ENCODE data around the gene CCHCR1. TPM values are rescaled to one million over a fixed set of nuclear protein-coding genes. Genes with fewer than 3 reads are reported as not detected.

Gene CCHCR1
- total RNA-seq, 4 donors from 2014 or later: 13.8 to 25.1 (median 18.7) TPM

- peak overlapping the region in 2 of 4 donors; percentile 10 to 33 for H3K4me3 ChIP-seq
- H3K4me1 ChIP-seq: peaks cover 0 to 40% (median 15%) of the 10 kb centered on the region in 4 donors
- DNase-seq (ENCODE audit: low spot score in 2 of 2): no peak
- H3K36me3 ChIP-seq: no peaks in the 10 kb centered on the region
- no peaks in the 10 kb centered on the region for H3K27me3 ChIP-seq
- H3K27ac ChIP-seq: peak overlapping the region; percentile 22 to 79 (median 69)
- H3K9me3 ChIP-seq: no peaks in the 10 kb centered on the region
- WGBS, 2 donors: 61 to 63% methylated on average over 9 of the region's 9 CpGs
- no peak for TF ChIP-seq EP300 (IDR thresholded peaks at IDR 0.05)
- TF ChIP-seq POLR2A (IDR thresholded peaks at IDR 0.05): no peak
- no peak for TF ChIP-seq CTCF (IDR thresholded peaks at IDR 0.05)
These were observed 42.4 kb downstream of the CCHCR1 start for GRCh38 chr6:31114970-31115849.

- H3K4me3 ChIP-seq: peak within 1 kb of the TSS in 2 of 4 donors; percentile 10 to 33
- peaks cover 0 to 40% (median 15%) of the 10 kb centered on the region in 4 donors for H3K4me1 ChIP-seq
- WGBS, 2 donors: 16 to 23% methylated on average over 3 of the region's 3 CpGs
- H3K36me3 ChIP-seq: no peaks in the 10 kb centered on the region
- no peaks in the 10 kb centered on the region for H3K9me3 ChIP-seq
- H3K27me3 ChIP-seq: no peaks in the 10 kb centered on the region
- no peak for TF ChIP-seq POLR2A (IDR thresholded peaks at IDR 0.05)
- TF ChIP-seq EP300 (IDR thresholded peaks at IDR 0.05): peak in 1 of 2 donors; percentile 47
- no peak for TF ChIP-seq CTCF (IDR thresholded peaks at IDR 0.05)
- H3K27ac ChIP-seq: peak within 1 kb of the TSS; percentile 22 to 79 (median 69)
- peak; percentile 33 to 66 for DNase-seq (ENCODE audit: low spot score in 2 of 2)
These were observed 43.1 kb downstream of the CCHCR1 start, which contains the start of gene PSORS1C1 for GRCh38 chr6:31114541-31114878. Gene PSORS1C1 (plus strand): TSS chr6:31114800. CDS start chr6:31129633, 14,833 bp downstream.

- H3K27me3 ChIP-seq: no peaks in the 10 kb centered on the region
- peaks cover 0 to 40% (median 15%) of the 10 kb centered on the region in 4 donors for H3K4me1 ChIP-seq
- H3K4me3 ChIP-seq: no peak overlapping the region
- H3K27ac ChIP-seq: peak overlapping the region in 3 of 4 donors; percentile 61 to 79 (median 77)
- H3K36me3 ChIP-seq: no peaks in the 10 kb centered on the region
- TF ChIP-seq EP300 (IDR thresholded peaks at IDR 0.05) (no peak), POLR2A (IDR thresholded peaks at IDR 0.05) (no peak), CTCF (IDR thresholded peaks at IDR 0.05) (no peak)
- no peak for DNase-seq (ENCODE audit: low spot score in 2 of 2)
- WGBS, 2 donors: 67 to 74% methylated on average over 7 of the region's 7 CpGs
- H3K9me3 ChIP-seq: no peaks in the 10 kb centered on the region
These were observed 43.6 kb downstream of the CCHCR1 start for GRCh38 chr6:31113861-31114540.

GRCh38 chr6:31112478-31112877 is 45.1 kb downstream of the CCHCR1 start, which contains the start of gene C6orf15:
Gene C6orf15 (minus strand): TSS chr6:31112575. CDS start chr6:31112555, 20 bp downstream.
- Histone ChIP-seq H3K27me3 (no peaks in the 10 kb centered on the region), H3K4me3 (no peak within 1 kb of the TSS), H3K9me3 (no peaks in the 10 kb centered on the region), H3K27ac (no peak within 1 kb of the TSS), H3K4me1 (peaks cover 0 to 34% (median 15%) of the 10 kb centered on the region in 4 donors), H3K36me3 (no peaks in the 10 kb centered on the region)
- WGBS, 2 donors: 86 to 91% methylated on average over 5 of the region's 5 CpGs
- no peak for DNase-seq (ENCODE audit: low spot score in 2 of 2)
- TF ChIP-seq EP300 (IDR thresholded peaks at IDR 0.05): no peak
- no peak for TF ChIP-seq POLR2A (IDR thresholded peaks at IDR 0.05)
- no peak for TF ChIP-seq CTCF (IDR thresholded peaks at IDR 0.05)

Measured in tibial nerve (tissue), 4 donors.